SHP77 treated with DMSO at 0.1 percent for 48 hours (cell line): Measurements from ENCODE around the gene CDK6.
"Not testable (repeated sequence)": the region's sequence is repeated elsewhere in the genome, so short reads cannot be mapped to it uniquely, and the experiment has no call there.

Experiments
- DNase-seq: peaks from one replicate; lab custom pipeline; 2025; lab: John Stamatoyannopoulos, UW

The CDK6 gene

GRCh38 chr7:92622030-92622429, 214.3 kb downstream of the CDK6 start:
- no peak for DNase-seq

- no peak for DNase-seq
Measured at GRCh38 chr7:92621561-92622023, 214.8 kb downstream of the CDK6 start.

DNA sequence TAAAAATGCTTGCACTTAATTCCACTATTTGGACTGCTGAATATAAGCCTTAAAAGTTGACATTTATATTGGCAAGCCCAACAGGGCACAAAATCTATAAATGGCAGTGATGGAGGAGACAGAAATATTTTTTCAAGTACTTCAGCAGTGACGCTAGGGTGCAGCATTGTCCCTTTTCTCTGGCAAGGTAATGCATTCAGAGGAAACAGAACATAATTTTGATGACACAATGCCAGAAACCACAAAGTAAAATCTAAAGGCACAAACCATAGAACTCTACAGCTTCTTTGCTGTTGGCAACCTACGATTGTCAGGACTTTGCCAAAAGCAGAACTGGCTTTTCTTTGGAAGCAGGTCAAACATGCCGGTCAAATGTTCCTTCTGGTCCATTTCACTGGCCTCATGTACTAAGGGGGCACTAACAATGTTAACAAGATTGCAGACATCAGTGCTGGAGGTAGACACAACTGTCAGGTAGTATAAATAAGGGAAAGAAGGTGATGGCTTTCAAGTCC, 215.3 kb downstream of the CDK6 start:
- DNase-seq, result peak; percentile 33

- no peak for DNase-seq
Measured at GRCh38 chr7:92615861-92616260, 220.5 kb downstream of the CDK6 start.

DNA sequence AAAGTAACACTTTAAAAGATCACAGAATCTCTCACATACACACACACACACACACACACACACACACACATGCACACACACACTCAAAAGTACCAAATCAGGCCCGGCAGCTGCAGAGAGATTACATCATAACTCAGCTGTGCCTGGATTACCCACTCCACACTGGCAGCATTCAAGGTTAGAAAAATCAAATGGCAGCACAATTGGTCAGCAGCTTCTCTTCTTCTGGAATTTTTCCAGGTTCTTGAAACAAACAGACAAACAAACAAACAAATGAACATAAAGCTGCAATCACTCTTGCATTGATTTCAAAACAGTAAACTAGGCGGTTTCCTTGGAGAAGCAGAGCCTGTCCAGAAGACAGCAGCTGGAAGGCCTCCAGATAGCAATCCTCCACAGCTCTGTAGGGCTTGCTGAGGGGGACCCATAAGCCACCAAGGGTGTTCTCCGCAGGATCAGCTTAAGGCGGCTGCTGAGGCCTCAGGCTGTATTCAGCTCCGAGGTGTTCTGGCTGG, 221.7 kb downstream of the CDK6 start:
- peak; percentile 26 for DNase-seq

GRCh38 chr7:92613720-92614119, 222.7 kb downstream of the CDK6 start:
- no peak for DNase-seq

GRCh38 chr7:92613214-92613613, 223.2 kb downstream of the CDK6 start:
- DNase-seq, result no peak

DNA sequence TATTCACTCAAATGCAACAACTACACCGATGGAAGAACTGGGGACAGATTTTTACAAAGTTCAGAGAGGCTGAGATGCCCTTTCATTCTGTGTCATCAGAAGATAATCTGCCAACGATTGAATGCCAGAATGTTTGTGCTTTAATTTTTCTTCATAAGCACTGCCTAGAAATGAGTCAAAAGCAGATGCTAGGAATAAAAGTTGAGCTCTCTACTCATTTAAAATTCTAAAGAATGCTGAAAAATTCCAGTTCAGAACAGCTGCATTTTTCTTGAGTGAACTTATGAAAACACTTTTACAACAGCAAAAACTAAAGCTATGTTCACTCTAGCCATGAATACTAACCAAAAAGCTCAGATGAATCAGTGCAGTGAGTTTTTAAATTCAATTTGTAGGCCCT, 223.9 kb downstream of the CDK6 start:
- DNase-seq, result no peak

DNA sequence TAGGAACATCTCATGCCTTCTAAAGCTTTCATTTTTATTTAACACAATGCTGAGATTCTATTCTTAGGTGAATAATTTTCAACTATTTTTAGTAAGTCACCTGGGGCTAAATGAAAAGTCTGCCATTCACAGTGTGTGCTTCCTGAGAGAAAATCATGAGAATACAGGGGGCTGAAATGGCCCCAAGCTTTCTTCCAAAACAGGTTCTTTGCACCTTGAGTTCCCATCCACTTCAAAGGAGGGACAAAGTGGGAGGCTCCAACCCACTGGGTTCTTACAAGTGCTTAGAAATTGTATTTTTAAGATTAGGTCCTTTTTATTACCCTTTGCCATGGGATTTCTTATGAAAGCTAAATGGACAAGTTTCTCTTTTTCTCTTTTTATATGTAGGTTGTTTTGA, 224.6 kb downstream of the CDK6 start:
- DNase-seq, result no peak

DNA sequence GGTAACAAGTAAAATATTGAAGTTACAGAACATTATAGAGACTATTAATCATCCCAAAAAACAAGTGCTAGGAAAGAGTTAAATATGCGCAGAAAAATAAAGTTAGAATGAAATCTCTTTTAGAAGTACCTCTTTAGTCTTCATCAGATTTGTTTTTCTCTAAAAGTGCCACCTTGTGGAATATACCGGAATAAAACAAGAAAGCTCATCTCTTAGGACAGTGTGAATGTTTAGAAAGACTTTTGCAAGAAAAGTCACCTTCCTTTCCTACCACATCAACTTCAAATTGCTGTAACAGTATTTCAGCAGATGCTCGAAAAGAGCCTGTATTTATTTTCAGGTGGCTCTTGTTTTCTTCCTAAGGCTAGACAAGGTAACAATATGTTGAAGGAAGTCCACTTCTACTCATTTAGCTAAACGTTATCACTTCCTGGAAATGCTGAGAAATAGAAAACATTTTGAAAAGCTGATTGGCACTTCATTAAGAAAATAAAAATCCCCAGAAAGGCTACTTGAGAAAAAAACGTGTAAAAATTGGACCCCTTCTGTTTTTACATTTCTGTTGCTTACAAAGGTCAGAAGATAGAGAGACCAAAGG, 226.4 kb downstream of the CDK6 start:
- DNase-seq, result no peak

DNA sequence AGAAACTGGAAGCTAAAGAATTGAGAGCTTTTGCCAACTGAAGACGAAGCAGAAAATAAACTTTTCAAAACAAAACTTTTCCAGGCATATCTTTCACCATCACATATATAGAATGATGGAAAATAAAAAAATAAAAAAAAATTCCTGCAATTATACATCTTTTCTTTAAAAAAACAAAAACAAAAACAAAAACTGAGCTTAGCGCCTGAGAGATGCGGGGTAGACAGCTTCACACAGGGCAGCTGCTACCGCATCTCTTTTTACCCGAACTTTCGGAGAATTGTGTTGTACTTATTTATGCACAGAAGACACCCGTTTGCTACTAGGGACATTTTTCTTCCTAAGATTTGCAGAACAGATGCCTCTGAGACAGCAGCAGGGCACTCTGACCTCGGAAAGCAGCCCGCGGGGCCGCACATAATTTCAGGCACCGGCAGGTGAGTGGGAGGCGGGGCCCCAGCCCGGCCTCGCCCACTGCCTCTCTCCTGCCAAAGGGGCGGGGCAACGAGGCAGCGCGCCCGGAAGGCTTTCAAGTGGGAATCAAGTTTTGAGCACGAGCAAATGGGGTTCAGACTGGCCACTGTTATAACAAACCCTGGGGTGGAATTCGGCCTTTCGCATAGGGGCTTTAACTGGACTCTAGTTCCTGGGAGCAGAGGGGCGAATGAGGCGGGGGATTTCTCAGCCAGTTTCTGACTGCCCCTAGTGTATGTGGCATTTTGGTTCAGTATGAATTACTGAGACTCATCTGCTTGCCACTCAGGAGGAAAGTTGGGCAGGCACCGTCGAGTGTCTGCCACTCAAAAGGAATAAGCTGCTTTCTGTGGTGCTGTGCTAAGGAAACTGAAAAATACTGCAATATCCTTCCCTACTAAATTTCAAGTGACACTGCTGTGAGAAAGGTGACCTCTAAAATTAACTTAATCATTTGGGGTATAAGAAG, 227.7 kb downstream of the CDK6 start:
- peak; percentile 49 for DNase-seq

DNA sequence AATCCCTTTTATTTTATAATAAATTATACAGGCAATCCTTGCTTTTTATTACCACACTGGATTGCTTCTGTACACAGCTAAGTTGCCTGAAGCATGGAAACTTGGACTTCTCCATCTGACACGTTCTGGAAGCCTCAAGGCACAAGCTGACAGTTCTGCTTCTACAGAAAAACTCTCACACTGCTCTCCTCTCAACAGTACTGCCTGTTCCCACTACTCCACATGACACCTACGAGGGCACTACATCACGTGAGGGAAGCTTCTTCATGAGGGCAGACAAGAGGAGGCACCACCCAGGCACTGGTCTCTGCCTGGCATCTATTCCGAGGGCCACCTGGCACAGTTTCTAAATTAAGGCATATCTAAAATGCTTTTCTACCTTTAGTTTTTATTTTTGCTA, 229.4 kb downstream of the CDK6 start:
- no peak for DNase-seq

DNA sequence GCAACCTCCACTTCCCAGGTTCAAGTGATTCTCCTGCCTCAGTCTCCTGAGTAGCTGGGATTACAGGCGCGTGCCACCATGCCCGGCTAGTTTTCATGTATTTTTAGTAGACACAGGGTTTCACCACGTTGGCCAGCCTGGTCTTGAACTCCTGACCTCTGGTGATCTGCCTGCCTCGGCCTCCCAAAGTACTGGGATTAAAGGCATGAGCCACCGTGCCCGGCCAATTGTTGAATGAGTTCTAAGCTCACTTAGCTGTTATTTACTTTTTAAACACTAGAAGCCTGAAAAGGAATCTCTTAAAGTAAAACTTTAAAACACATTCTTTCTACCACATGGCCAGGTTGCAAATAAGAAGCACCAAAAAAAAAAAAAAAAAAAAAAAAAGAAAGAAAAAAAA, 231.9 kb downstream of the CDK6 start:
- not testable (repeated sequence) for DNase-seq

DNA sequence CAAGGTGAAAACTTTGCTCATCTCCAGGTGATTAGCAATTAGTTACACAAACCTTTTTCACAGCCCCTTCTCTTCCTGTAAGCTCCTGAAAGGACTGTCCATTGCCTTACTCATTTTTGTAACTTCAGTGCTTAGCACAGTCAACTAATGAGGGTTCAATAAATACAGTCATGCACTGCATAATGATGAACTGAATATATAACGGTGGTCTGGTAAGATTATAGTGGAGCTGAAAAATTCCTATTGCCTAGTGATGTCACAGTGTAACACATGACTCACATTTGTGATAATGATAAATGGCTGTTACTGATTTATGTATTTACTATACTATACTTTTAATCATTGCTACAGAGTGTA, 233.3 kb downstream of the CDK6 start:
- DNase-seq, result no peak

DNA sequence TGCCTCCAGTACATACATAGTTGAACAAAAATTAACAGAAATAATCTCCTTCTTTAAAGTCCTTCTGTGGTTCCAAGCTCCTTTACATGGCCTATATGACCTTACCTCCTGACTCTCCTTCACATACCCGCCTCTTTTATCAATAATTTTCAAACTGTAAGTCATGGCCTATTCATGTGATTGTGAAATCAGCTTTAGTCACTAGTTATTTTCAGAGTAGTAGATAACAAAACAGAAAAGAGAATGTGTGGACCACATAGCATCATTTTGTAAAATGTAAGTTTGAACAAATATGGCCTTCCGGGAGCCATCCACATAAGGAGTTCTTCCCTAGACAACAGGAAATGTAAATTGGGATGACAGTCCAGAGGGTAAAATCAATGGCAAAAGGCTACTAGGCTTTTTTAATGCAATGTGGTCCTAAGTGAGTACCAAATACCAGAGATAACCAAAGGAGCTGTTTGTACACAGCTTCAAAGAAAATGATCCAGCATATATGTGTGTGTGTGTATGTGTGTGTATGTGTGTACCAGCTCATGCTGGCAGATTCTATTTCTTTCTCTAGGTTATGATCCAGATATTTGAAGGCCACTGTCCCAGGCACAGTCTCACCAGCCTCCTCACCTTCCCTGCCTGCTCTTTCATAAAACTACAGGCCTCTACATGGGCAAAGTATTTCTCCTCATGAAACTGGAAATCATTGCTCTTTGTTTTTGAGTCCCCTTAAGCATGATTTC, 233.9 kb downstream of the CDK6 start:
- no peak for DNase-seq

GRCh38 chr7:92598310-92598981, 237.9 kb downstream of the CDK6 start:
- DNase-seq, result no peak

DNA sequence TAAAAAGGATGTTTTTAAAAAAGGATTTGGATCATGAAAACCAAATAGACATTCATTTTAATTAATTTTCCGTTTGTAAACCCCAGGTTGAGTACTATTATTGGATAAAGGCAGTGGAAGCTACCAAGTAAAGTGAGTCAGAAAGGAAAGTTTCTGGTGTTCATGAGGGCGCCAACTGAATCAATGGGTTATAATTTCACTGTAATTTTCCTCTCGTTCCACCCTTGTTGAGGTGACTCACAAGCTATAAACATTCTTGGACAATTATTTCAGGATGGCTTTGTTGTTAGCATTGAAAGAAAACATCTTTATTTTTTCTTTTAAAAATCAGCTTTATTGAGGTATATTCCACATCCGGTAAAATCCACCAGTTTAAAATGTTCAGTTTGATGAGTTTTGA, 241.1 kb downstream of the CDK6 start:
- DNase-seq, result no peak

- DNase-seq, result no peak
Measured at GRCh38 chr7:92594746-92595145, 241.6 kb downstream of the CDK6 start.

DNA sequence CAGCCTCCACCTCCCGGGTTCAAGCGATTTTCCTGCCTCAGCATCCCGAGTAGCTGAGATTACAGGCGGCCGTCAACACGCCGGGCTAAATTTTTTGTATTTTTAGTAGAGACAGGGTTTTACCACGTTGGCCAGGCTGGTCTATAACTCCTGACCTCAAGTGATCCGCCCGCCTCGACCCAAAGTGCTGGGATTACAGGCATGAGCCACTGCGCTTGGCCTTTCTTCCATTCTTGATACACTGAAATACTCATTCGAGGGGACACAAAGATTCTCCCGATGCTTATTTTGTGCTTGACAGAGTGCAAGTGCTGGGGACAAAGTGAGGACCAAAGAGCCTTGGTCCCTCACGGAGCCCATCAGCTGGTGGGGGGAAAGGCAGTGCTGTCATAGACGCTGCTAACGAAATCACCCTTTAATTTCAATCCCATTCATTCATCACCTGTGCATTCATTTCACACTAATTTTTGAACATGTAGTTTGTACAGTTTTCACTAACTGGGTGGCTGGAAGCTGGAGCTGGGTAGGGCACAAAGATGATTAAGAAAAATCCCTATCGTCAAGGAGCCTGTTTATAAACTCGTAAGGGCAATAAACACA, 245.6 kb downstream of the CDK6 start:
- DNase-seq, result no peak

DNA sequence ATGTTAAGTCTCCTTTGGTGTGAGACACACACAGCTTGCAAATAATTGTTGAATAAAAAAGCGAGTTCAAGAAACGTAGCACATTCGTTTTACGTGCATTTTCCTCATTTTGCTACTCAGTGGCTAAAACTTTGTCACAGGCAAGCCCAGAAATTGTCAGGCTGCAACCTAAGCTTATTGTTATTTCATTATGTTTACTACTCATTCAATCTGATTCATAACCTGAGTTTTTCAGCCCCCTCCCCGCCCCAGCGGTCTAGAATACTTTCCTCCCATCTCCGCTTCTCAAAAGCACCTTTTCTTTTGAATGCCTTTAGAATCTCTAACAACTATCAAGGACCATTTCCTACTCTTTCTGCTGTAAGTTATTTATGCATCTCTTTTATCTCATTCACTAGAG, 247.3 kb downstream of the CDK6 start:
- no peak for DNase-seq

DNA sequence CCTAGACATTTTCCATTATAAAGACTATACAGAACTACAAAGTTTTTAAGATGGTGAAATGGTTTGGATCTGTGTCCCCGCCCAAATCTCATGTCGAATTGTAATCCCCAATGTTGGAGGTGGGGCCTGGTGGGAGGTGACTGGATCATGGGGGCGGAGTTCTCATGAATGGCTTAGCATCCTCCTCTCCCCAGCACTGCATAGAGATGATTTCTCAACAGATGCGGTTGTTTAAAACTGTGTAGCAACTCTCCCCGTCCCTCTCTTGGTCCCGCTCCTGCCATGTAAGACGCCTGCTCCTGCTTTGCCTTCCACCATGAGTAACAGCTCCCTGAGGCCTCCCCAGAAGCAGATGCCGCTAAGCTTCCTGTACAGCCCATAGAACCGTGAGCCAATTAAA, 247.8 kb downstream of the CDK6 start:
- DNase-seq, result no peak
